ENCODE data around the gene C16orf46. TPM values are rescaled to one million over a fixed set of nuclear protein-coding genes. Genes with fewer than 3 reads are reported as not detected.

Gene C16orf46
- total RNA-seq, 1 donor from 2014 or later: 0.19 TPM

DNA sequence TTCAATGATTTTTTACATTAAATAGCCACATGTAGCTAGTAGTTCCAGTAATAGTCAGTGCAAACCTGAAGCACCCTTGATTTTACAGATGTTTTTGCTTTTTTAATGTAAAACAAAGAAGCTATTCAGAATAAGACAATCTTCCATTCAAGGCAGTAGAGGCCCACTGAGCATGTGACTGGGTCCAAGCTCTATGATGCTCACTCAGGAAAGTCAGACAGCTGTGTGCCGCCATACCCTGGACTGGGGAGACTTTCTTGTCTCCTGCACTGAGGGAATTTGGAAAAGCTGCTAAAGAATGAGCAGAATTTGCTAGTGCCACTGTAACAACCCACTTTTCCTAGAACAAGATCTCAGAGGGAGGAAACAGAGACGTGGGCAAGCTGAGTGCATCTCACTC is 58.5 kb downstream of the C16orf46 start:
- DNase-seq (ENCODE audit: low spot score): no peak

DNA sequence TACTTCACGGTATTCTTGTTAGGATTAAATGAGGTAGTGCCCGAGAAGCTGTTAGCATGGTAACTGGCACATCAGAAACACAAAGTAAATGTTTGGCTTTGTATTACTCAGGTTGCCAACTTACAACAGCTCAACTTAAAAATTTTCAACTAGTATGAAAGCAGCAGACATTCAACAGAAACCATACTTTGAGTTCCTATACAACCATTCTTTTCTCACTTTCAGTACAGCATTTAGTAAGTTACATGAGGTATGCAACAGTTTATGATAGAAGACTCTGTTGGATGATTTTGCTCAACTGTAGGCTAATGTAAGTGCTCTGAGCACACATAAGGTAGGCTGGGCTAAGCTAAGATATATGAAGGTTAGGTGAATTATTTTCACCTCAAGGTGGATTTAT is 62.4 kb downstream of the C16orf46 start:
- no peak for DNase-seq (ENCODE audit: low spot score)

DNA sequence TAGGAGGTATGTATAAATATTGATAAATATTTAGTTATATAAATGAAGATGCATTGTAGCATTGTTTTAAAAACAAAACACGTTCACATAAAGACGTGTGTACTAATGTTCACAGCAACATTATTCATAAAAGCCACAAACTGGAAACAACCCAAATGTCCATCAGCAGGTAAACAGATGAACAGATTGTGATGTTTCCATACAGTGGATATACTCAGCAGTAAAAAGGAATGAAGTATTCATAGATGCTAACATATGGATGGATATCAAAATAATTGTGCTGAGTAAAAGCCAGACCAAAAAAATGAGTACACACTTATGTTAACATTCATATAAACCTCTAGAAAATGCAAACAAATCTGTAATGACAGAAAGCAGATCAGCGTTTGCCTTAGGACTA is 64.1 kb downstream of the C16orf46 start:
- no peak for DNase-seq (ENCODE audit: low spot score)

Other genes with a start within 250 kb of the C16orf46 start
- 39.3 TPM for gene CMC2, start 70.4 kb downstream of the C16orf46 start, total RNA-seq
- 5.9 TPM for gene CENPN, start 70.0 kb downstream of the C16orf46 start, total RNA-seq
- gene ATMIN, start 41.4 kb downstream of the C16orf46 start, total RNA-seq: 36.8 TPM
- 39.2 TPM for gene GCSH, start 19.2 kb upstream of the C16orf46 start, total RNA-seq
- gene BCO1, start 161.5 kb upstream of the C16orf46 start, total RNA-seq: not detected
- 10.0 TPM for gene GAN, start 237.7 kb upstream of the C16orf46 start, total RNA-seq